Measurements from ENCODE around the gene CUL5.
"Not testable (repeated sequence)": the region's sequence is repeated elsewhere in the genome, so short reads cannot be mapped to it uniquely, and the experiment has no call there.

Gene CUL5

DNA sequence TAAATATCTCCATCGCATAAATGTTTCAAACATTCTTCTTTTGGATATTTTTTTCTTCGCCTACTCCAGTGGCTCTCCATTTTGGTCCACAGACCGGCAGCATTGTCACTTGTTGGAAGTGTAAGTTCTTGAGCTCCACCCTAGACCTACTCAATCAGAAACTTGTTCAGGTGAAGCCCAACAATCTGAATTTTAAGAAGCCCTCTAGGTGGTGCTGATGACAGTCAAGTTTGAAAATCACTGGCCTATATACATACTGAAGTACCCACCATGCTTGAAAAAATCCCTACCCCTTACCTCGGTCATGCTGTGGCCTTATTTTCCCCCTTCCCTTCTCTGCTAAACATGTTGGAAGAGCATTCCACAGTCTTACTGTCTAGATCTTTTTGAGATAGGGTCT is 102.4 kb downstream of the CUL5 start:
- no peak for DNase-seq (ENCODE audit: low read depth)
- no peak overlapping the region for H3K4me3 ChIP-seq (ENCODE audit: low read depth, low read length)
- TF ChIP-seq, protein P1, sequence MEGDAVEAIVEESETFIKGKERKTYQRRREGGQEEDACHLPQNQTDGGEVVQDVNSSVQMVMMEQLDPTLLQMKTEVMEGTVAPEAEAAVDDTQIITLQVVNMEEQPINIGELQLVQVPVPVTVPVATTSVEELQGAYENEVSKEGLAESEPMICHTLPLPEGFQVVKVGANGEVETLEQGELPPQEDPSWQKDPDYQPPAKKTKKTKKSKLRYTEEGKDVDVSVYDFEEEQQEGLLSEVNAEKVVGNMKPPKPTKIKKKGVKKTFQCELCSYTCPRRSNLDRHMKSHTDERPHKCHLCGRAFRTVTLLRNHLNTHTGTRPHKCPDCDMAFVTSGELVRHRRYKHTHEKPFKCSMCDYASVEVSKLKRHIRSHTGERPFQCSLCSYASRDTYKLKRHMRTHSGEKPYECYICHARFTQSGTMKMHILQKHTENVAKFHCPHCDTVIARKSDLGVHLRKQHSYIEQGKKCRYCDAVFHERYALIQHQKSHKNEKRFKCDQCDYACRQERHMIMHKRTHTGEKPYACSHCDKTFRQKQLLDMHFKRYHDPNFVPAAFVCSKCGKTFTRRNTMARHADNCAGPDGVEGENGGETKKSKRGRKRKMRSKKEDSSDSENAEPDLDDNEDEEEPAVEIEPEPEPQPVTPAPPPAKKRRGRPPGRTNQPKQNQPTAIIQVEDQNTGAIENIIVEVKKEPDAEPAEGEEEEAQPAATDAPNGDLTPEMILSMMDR (conservative IDR thresholded peaks at IDR 0.05; ENCODE audit: low read depth, low read length) = no peak

DNA sequence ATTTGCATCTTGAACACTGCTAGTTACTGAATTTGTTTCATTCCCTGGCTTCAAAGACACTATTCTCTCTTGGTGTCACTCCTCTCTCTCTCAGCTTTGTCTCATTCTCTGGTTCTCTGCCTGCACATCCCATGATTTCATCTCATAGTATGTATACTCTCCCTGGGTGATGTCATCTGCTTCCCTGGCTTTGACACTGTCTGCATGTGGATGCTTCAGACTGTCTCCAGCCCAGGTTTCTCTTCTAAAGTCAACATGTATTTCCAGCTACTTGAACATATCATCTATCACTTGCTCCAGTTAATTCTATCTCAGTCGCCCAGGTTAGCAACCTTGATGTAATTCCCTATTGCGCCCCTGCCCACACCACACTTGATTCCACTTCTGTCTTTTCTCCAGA is 103.4 kb downstream of the CUL5 start:
- DNase-seq (ENCODE audit: low read depth) = no peak
- TF ChIP-seq, protein P1 (conservative IDR thresholded peaks at IDR 0.05; ENCODE audit: low read depth, low read length) = no peak
- H3K4me3 ChIP-seq (ENCODE audit: low read depth, low read length) = no peak overlapping the region

DNA sequence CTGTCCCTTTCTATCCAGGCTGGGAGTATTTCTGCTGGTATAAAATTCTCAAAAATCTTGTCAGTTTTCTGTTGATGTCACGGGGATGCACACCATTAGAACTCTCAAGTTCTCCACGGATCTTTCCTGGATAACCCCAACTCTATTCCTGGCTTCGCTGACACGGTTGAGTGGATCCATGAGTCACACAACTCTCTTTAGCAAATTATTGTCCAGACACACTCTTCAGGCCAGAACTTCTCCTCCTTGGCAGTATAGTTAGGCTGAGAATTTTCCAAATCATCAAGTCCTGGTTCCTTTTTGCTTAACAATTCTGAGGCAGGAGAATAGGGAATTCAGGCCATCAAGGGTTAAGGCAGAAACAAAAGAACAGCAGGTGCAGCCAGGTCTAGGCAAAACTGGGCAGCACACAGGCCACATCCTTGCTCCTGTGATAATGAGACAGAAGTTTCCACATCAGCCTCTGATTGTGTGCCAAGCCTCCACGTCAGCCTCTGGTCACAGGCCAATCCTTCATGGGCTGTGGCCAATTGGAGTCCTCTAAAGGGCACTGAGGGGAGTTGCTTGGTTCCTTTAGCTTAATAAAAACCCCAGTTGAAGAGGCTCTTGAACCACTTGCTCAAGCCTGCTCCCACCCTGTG is 106.9 kb downstream of the CUL5 start:
- H3K4me3 ChIP-seq (ENCODE audit: low read depth, low read length) = no peak overlapping the region
- TF ChIP-seq, protein P1 (conservative IDR thresholded peaks at IDR 0.05; ENCODE audit: low read depth, low read length) = no peak
- DNase-seq (ENCODE audit: low read depth) = peak; percentile 89

DNA sequence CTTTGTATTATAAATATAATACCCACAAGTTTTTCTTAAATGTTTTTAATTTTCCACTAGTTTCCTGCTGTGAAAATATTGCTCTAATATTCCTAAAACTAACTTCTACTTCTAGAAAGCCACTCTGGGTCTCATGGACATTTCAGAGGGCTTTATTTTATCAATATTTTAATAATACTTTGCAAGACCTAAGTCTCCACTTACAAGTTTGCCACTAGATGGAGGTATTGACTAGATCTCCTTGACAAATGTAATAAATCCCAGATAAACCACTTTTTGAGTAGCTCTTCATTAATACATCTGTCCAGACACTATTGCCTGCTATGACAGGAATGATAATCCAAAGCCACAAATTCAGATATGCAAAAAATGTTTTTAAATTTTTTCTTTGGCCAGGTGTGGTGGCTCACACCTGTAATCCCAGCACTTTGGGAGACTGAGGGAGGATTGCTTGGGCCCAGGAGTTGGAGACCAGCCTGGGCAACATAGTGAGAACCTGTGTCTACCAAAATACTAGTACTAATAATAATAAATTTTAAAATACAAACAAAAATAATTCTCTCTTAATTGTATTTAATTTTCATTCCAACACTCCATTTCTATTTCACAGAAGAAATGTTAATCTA is 109.2 kb downstream of the CUL5 start:
- H3K4me3 ChIP-seq (ENCODE audit: low read depth, low read length) = no peak overlapping the region
- DNase-seq (ENCODE audit: low read depth) = peak; percentile 88
- TF ChIP-seq, protein P1 (conservative IDR thresholded peaks at IDR 0.05; ENCODE audit: low read depth, low read length) = peak; percentile 67

DNA sequence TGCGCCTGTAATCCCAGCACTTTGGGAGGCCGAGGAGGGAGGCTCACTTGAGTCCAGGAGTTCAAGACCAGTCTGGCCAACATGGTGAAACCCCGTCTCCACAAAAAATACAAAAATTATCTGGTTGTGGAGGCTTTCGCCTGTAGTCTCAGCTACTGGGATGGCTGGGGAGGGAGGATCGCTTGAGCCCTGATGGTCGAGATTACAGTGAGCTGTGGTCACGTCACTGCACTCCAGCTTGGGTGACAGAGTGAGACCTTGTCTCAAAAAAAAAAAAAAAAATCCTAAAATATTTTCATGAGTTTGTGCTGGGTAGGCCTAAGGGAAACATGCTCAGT is 112.2 kb downstream of the CUL5 start:
- not testable (repeated sequence) for DNase-seq (ENCODE audit: low read depth)
- H3K4me3 ChIP-seq (ENCODE audit: low read depth, low read length) = peak overlapping the region; percentile 93

DNA sequence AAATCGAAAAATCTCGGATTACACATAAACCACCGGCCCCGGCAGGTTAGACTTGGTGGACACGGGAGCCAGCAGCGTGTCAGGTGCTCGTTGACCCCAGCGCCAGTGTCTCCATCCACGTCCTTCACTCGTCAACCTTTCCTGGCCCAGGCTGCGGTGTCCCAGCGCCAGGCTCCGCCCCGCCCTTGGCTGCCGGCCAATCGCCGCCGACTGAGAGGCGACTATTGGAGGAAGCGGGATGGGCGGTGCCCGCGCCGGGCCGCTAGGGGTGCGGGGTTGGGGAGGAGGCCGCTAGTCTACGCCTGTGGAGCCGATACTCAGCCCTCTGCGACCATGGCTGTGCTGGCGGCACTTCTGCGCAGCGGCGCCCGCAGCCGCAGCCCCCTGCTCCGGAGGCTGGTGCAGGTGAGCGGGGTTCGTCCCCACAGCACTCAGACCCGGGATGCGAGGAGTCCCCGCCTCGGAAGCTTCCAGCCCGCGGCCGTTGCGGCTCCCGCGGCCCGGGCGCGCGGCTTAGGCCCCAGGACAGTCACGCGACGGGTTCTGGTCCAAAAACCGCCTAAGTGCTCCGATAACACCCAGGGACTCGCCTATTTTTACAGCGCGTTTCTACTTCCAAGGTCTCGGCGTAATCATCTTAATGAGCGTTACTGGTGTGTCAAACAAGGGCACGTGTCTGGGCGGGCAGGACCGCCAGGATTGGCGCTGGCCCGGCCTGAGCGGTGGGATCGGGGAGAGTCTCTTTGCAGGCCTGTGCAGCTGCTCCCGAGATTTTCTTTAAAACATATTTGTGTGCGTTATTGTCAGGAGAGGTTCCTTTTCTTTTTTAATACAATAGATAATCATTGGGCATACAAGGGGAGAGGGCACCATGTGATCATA is 112.8 kb downstream of the CUL5 start, which contains the start of gene ACAT1:
TSS of gene ACAT1 (plus strand) at position 294 of the 882 bp plus-strand sequence. CDS start at position 334, 40 bp downstream.
- TF ChIP-seq, protein P1 (conservative IDR thresholded peaks at IDR 0.05; ENCODE audit: low read depth, low read length) = peak; percentile 22
- peak; percentile 91 for DNase-seq (ENCODE audit: low read depth)
- peak within 1 kb of the TSS; percentile 93 for H3K4me3 ChIP-seq (ENCODE audit: low read depth, low read length)

DNA sequence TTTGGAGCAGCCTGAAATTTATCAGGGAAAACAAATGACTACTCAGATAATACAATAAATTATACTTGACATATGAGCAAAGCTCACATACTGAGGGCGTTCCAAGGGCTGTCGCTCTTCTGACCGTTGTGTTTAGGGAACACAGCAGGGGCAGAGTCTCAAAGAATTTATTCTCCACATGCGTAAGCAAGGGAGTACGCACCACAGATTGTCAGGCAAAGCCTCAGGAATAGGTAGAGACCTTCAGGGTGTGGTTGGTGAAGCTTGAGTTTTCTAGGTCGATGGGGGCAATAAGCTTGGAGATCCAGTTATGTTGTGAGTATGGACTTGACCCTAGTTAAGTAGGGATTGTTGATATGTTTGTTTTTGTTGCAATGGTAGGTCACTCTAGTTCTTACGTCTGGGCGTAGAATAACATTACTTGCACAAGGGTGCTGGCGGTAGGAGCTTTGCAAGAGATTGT is 113.5 kb downstream of the CUL5 start:
- TF ChIP-seq, protein P1 (conservative IDR thresholded peaks at IDR 0.05; ENCODE audit: low read depth, low read length) = no peak
- H3K4me3 ChIP-seq (ENCODE audit: low read depth, low read length) = peak overlapping the region; percentile 93
- peak; percentile 74 for DNase-seq (ENCODE audit: low read depth)

Data from choroid plexus epithelial cell (primary cell).